AG20443 (cell line): Measurements from ENCODE around the gene GAB1.
"Not testable (repeated sequence)": the region's sequence is repeated elsewhere in the genome, so short reads cannot be mapped to it uniquely, and the experiment has no call there.

Experiments
- DNase-seq: peaks from one replicate; pipeline ENCODE4 v3.0.0; 2012; ENCODE audit warnings: low spot score, mixed read lengths

Gene GAB1

GRCh38 chr4:143338313-143338712, 1.6 kb downstream of the GAB1 start:
- no peak for DNase-seq

- DNase-seq: no peak
These were observed 2.8 kb downstream of the GAB1 start for GRCh38 chr4:143339497-143339896.

DNA sequence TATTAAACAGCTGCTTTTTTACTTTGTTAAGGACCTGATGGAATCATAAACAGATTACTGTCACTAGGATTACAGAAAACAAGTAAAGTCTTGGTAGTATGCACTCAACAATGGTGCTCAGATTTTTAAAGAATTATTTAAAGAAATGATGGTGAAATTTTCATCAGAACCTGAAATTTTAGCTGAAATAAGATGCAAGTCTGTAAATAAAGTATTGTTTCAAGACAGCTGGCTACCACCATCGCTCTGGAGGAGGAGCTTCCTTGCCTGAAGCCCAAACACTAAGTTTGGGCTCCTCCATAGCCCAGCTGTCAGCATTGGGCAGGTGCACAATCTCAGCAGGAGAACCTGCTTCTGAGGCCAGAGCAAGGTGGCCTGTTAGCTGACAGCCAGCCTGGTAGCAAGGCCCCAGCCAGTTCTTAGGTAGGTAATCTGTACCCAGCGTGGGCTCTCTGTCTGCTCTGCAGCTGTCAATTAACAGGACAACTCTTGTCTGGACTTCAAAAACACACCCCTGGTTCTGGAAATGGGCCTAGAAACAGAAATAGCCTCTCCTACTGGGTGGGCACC, 4.6 kb downstream of the GAB1 start:
- no peak for DNase-seq

DNA sequence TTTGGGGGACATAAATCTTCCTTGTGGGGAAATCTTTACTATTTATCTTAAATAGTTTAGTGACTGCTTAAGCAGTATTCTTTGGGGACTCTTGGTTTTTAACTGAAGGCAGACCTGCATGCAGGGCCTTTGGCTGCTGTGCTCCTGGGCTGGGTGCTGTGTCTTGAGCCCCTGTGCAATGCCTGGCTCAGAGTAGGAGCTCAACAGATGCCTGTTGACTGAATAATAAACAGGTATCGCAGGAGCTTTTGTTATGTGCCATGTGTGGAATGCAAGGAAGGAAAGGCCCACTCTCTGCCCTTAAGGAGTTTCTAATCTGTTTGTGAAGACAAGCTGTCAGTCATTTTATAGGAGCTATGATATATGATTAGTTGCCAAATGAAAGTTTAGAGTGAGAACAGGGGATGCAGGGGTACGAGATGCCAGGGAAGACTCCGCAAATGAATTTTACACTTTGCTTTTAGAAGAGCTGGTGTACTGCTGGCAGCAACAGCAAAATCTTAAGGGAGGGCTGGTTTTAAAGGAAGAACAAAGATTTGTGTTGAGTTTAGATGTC, 6.7 kb downstream of the GAB1 start:
- no peak for DNase-seq

- DNase-seq: no peak
These were observed 7.4 kb downstream of the GAB1 start for GRCh38 chr4:143344041-143344440.

DNA sequence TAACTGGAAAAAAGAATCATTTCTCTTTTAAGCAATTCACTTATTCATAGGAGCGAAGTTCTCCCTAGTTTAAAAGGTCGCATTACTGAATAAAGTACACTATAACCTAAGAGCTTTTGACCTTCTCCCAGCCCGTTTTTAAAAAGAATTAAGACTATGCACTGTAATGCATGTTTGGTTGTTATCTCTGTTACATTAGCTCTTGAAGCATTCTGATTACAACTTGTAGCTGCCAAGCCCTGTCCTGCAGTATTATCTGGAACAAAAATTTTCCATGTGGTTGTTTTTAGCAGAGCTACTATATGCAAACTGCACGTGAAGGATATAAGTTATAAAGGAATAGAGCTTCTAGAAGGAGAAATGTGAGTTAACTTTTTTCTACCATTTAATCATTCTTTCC, 8.1 kb downstream of the GAB1 start:
- no peak for DNase-seq

- DNase-seq: no peak
These were observed 8.7 kb downstream of the GAB1 start for GRCh38 chr4:143345356-143345755.

DNA sequence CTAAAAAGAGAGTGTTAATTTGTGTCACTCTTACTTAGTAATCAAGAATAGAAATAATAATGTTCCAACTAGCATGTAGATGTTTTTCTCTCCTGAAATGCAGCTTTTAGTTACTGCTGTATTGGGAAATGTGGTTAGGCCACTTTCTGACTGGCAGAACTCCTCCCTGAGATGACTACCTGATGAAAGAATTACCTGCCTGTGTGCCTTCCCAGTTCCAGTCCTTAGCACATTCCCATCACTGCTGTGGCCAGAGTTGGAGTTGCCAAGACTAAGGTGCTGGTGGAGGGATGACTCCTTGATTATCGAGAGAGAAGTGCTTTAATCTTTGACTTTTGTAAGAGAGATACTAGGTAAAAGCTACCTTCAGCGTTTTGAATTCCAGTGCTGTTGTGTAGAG, 9.5 kb downstream of the GAB1 start:
- no peak for DNase-seq

GRCh38 chr4:143347484-143348111, 10.9 kb downstream of the GAB1 start:
- no peak for DNase-seq

GRCh38 chr4:143348233-143349077, 11.8 kb downstream of the GAB1 start:
- DNase-seq: no peak

- not testable (repeated sequence) for DNase-seq
These were observed 13.3 kb downstream of the GAB1 start for GRCh38 chr4:143349858-143350527.

GRCh38 chr4:143351149-143351691, 14.5 kb downstream of the GAB1 start:
- DNase-seq: no peak

DNA sequence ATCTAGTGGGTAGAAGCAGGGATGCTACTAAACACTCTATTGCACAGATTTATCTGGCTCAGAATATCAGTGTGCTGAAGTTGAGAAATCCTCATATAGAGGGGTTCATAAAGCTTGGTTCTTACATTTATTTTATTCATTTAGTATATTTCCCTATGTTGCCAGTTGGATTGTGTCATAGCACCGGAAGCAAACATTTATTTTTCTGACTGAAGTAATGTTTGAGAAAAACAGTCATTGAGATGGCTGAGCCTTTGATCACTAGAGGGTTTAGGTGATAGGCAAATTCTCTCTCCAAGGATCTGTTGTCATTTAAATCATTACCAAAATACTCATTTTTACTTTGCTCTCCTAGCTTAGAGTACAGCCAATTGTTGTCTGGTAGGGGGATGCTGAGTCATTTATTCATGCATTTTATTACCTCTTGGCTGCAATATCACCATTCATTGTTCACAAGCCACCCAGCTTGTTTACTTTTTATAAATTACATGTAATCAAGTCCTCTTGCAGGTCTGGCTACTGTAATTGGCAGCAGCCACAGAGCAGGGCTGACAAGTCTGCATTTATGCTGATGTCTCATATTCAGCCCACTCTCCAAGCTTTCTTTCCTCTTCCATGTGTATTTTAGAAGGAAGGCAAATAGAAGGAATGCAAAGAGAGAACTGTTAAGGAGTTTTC, 15.2 kb downstream of the GAB1 start:
- DNase-seq: no peak

DNA sequence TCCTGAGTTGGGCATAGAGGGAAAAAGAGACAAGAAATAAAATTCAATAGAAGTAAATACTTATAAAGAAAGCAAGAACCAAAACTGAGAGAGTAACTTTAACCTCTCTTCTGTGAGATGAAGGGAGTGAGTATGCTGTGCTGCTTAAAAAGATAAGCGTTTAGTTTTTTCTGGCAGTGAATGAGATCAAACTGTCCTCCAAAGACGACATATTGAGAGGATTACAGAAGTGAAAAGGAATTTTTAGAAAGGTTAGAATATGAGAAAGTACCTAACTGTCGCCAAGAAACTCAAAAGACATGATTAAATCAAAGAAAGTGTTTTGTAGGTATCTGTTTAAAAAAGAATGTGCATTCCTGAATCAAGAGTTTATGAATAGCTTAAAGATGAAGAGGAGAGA, 16.0 kb downstream of the GAB1 start:
- DNase-seq: no peak

- no peak for DNase-seq
These were observed 17.1 kb downstream of the GAB1 start for GRCh38 chr4:143353797-143354196.

GRCh38 chr4:143354990-143355389, 18.3 kb downstream of the GAB1 start:
- no peak for DNase-seq

DNA sequence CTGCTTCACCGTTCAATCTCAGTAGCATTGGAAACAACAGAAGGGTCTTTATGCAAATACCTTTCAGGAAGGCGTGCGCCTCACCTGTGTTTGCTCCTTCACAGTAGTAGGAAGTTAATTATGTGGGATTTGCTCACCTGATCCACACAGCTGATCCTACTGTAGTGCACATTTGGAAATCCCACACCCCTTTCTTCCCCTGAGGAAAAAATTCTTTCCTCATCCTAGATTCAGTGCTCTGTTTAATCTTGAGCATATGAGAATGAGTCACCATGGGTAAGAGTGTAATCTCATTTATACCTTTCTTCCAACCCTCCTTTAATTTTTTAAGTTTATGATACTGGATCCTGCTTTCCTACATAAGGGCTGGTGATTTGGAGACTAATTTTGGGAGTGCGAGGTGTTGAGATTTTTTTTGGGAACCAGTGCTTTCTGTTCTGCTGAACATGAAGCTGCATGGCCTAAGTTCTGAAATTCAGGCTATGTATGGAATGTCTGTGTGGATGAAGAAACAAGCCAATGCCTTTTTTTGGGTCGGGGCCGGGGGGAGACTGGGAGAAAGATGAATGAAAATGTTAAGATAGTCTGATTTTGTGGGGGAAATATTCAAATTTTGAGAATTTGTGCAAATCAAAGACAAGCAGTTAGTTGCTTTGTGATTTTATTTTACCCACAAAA, 19.0 kb downstream of the GAB1 start:
- peak; percentile 27 for DNase-seq

DNA sequence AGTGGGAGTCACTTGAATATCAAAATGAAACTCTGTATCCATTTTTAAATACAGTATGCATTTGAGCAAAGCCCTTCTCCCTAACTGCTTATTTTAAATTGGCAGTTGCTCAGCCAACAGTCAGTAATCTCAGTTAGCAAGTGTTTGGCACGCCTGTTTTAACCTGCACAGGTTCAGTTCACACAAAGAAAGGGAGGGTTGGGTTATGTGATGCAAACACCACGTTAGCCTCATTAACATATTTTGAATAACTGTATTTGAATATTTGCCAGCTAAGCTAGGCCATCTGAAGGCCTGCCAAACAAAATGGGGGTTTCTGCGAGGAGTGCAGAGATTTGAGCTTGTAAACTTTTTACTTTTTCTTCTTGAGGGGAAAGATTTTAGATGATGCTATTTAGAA, 19.8 kb downstream of the GAB1 start:
- no peak for DNase-seq

- no peak for DNase-seq
These were observed 20.6 kb downstream of the GAB1 start for GRCh38 chr4:143357161-143357845.

- no peak for DNase-seq
These were observed 21.7 kb downstream of the GAB1 start for GRCh38 chr4:143358419-143358818.
